WERI-Rb-1 (cell line): ENCODE data around the gene SLCO1A2.

ENCODE experiments used
- DNase-seq: peaks from one replicate; pipeline ENCODE4 v3.0.0-alpha.2; 2020
- H3K27ac ChIP-seq: fragments of 250-450 bp; sonication (Bioruptor Pico); 2 replicates; pipeline ENCODE4 v1.5.1; 2020; ENCODE audit warnings: mild to moderate bottlenecking, moderate library complexity
- H3K27me3 ChIP-seq: fragments of 250-450 bp; sonication (Bioruptor Pico); 2 replicates; pipeline ENCODE4 v1.5.1; 2021; ENCODE audit warnings: mild to moderate bottlenecking, low read depth, moderate library complexity; ENCODE audit not compliant: insufficient read depth, severe bottlenecking
- H3K36me3 ChIP-seq: fragments of 250-450 bp; sonication (Bioruptor Pico); 2 replicates; pipeline ENCODE4 v1.5.1; 2020; ENCODE audit warnings: mild to moderate bottlenecking, moderate library complexity
- H3K4me3 ChIP-seq: 2 replicates; pipeline ENCODE4 v1.5.1; 2011; ENCODE audit warnings: low read depth, mild to moderate bottlenecking, control low read depth, low read length
- H3K9me3 ChIP-seq: fragments of 250-450 bp; sonication (Bioruptor Pico); 2 replicates; pipeline ENCODE4 v1.5.1; 2021; ENCODE audit warnings: mild to moderate bottlenecking, moderate library complexity; ENCODE audit not compliant: severe bottlenecking
- CTCF ChIP-seq: IDR thresholded peaks from 2 replicates; pipeline ENCODE4 v1.5.1; 2011; ENCODE audit warnings: low read depth, mild to moderate bottlenecking, control low read depth, inconsistent platforms, low read length

SLCO1A2 gene

GRCh38 chr12:21223930-21224329 lies 110.8 kb downstream of the SLCO1A2 start:
- TF ChIP-seq CTCF = no peak
- no peak for DNase-seq
- H3K27ac ChIP-seq = no peak overlapping the region
- no peaks in the 10 kb centered on the region for H3K36me3 ChIP-seq
- no peak overlapping the region for H3K4me3 ChIP-seq
- no peaks in the 10 kb centered on the region for H3K9me3 ChIP-seq
- no peaks in the 10 kb centered on the region for H3K27me3 ChIP-seq

GRCh38 chr12:21221778-21222177 lies 112.9 kb downstream of the SLCO1A2 start:
- Histone ChIP-seq H3K9me3 (no peaks in the 10 kb centered on the region), H3K4me3 (no peak overlapping the region), H3K36me3 (no peaks in the 10 kb centered on the region), H3K27ac (no peak overlapping the region), H3K27me3 (no peaks in the 10 kb centered on the region)
- TF ChIP-seq CTCF = no peak
- DNase-seq = no peak

GRCh38 chr12:21221072-21221471 lies 113.6 kb downstream of the SLCO1A2 start:
- Histone ChIP-seq H3K36me3 (no peaks in the 10 kb centered on the region), H3K27me3 (no peaks in the 10 kb centered on the region), H3K27ac (no peak overlapping the region), H3K4me3 (no peak overlapping the region), H3K9me3 (no peaks in the 10 kb centered on the region)
- no peak for DNase-seq
- no peak for TF ChIP-seq CTCF

GRCh38 chr12:21220266-21220665 lies 114.5 kb downstream of the SLCO1A2 start:
- Histone ChIP-seq H3K9me3 (no peaks in the 10 kb centered on the region), H3K27ac (no peak overlapping the region), H3K27me3 (no peaks in the 10 kb centered on the region), H3K36me3 (no peaks in the 10 kb centered on the region), H3K4me3 (no peak overlapping the region)
- no peak for DNase-seq
- no peak for TF ChIP-seq CTCF

- Histone ChIP-seq H3K36me3 (no peaks in the 10 kb centered on the region), H3K27me3 (no peaks in the 10 kb centered on the region), H3K4me3 (no peak overlapping the region), H3K27ac (no peak overlapping the region), H3K9me3 (no peaks in the 10 kb centered on the region)
- no peak for TF ChIP-seq CTCF
- no peak for DNase-seq
These were observed 115.5 kb downstream of the SLCO1A2 start for GRCh38 chr12:21219206-21219605.
